H1 (cell line): ENCODE results near the gene CRYBG1. TPM values are rescaled to one million over a fixed set of nuclear protein-coding genes. Genes with fewer than 3 reads are reported as not detected.

Experiments
- NRF1 ChIP-seq: IDR thresholded peaks from 2 replicates; pipeline ENCODE4 v1.6.1; 2011; ENCODE audit warnings: mild to moderate bottlenecking, low read depth, low read length, improper control_type of control experiment
- polyA plus RNA-seq, 7 experiments: library from polyadenylated mRNA; depleted of rRNA in 3 of 7; stranded (reverse) in 5 of 7; unstranded in 2 of 7; fragments of >200 nt in 5 of 7; fragments of 200-250 nt in 2 of 7; gene quantifications; 1 replicate in 5 of 7; 2 replicates in 1 of 7; 4 replicates in 1 of 7; pipeline versions ENCODE4 v1.2.1 to v1.2.3, GENCODE V29; 2011 to 2013; ENCODE audit warnings: missing spikeins in 2 of 7, mixed read lengths in 2 of 7
- total RNA-seq: library from RNA; stranded (reverse); fragmentation: NEBNext Ultra II Directional; extraction: Animal tissue kit (Norgen Biotek cat#: 25700); gene quantifications from 2 replicates; pipeline ENCODE4 v1.2.1, GENCODE V29; 2021

The CRYBG1 gene
- total and polyA plus RNA-seq, 2 of the 8 experiments (the other 6 are each of a cell fraction or from before 2014, with no cell fraction given): 2.2 to 11.6 TPM

GRCh38 chr6:106561686-106562405 lies 201.3 kb downstream of the CRYBG1 start (continued):
- no peak for TF ChIP-seq NRF1
